ENCODE measurements around the gene ZBTB21.

GRCh38 chr21:41993744-41994143 lies 16.4 kb downstream of the ZBTB21 start:
- TF ChIP-seq POLR2AphosphoS5 (IDR thresholded peaks at IDR 0.05) (no peak), POLR2A (IDR thresholded peaks at IDR 0.05; ENCODE audit: low read depth) (no peak)
- TF ChIP-seq, protein P1, sequence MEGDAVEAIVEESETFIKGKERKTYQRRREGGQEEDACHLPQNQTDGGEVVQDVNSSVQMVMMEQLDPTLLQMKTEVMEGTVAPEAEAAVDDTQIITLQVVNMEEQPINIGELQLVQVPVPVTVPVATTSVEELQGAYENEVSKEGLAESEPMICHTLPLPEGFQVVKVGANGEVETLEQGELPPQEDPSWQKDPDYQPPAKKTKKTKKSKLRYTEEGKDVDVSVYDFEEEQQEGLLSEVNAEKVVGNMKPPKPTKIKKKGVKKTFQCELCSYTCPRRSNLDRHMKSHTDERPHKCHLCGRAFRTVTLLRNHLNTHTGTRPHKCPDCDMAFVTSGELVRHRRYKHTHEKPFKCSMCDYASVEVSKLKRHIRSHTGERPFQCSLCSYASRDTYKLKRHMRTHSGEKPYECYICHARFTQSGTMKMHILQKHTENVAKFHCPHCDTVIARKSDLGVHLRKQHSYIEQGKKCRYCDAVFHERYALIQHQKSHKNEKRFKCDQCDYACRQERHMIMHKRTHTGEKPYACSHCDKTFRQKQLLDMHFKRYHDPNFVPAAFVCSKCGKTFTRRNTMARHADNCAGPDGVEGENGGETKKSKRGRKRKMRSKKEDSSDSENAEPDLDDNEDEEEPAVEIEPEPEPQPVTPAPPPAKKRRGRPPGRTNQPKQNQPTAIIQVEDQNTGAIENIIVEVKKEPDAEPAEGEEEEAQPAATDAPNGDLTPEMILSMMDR (IDR thresholded peaks at IDR 0.05), result no peak

All from esophagus muscularis mucosa (tissue), 3 donors.